PC-3 (cell line): ENCODE results near the gene MTFMT.
A peak's percentile ranks its signal among the peaks of the same experiment; 100 is the strongest.

Experiments used
- EZH2 ChIP-seq: fragments of 300-600 bp; sonication (generic); IDR thresholded peaks from one replicate; pipeline ENCODE4 v1.6.1; 2017; ENCODE audit warnings: antibody characterized with exemption, mild to moderate bottlenecking, low read length; ENCODE audit not compliant: unreplicated experiment
- EZH2phosphoT487 ChIP-seq: fragments of 300-600 bp; sonication (generic); IDR thresholded peaks from 2 replicates; pipeline ENCODE4 v1.6.1; 2018; ENCODE audit warnings: mild to moderate bottlenecking, antibody characterized with exemption, low read length, borderline replicate concordance
- TF ChIP-seq, protein P1 (sequence below): fragments of 300-600 bp; sonication (generic); conservative IDR thresholded peaks from 2 replicates; pipeline ENCODE4 v1.5.1; 2017; ENCODE audit warnings: antibody characterized with exemption, low read depth, mild to moderate bottlenecking, low read length

DNA sequence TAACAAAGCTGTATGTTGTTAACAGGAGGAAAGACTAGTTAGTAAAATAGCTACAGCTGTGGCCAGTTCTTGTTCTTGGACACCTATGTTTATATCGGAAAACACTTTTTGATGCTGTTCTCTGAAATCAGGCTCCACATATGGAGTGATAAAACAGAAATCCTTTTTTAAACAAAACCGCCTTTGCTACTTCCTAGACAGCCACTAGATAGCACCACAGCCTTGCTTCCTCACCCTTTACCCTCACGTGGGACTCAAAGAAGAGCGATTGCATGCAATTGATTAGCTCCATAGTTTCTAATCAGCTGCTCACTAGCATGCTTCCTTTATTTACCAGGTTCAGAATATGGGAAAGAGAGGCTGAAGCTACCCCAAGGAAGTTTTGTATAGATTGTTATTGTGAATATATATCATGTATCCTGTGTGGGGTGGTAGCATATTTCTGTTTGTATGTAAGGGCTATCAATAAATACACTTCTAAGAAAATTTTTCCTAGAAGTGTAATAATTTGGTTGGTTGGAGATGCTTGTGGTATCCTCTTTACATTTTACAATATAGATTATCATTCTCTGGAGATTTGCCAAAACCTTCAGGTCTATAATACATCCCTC lies 4.3 kb upstream of the MTFMT start:
- TF ChIP-seq, protein P1, sequence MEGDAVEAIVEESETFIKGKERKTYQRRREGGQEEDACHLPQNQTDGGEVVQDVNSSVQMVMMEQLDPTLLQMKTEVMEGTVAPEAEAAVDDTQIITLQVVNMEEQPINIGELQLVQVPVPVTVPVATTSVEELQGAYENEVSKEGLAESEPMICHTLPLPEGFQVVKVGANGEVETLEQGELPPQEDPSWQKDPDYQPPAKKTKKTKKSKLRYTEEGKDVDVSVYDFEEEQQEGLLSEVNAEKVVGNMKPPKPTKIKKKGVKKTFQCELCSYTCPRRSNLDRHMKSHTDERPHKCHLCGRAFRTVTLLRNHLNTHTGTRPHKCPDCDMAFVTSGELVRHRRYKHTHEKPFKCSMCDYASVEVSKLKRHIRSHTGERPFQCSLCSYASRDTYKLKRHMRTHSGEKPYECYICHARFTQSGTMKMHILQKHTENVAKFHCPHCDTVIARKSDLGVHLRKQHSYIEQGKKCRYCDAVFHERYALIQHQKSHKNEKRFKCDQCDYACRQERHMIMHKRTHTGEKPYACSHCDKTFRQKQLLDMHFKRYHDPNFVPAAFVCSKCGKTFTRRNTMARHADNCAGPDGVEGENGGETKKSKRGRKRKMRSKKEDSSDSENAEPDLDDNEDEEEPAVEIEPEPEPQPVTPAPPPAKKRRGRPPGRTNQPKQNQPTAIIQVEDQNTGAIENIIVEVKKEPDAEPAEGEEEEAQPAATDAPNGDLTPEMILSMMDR, result peak; percentile 44
- TF ChIP-seq EZH2 (no peak), EZH2phosphoT487 (no peak)
